Left colon (tissue), 2 donors: Measurements from ENCODE around the gene PPP1R13B. TPM values are rescaled to one million over a fixed set of nuclear protein-coding genes. Genes with fewer than 3 reads are reported as not detected.

Experiments used
- ATAC-seq: fragments of 200-7000 bp; cut with Tn5 transposase; one replicate; pipeline ENCODE4 v1.9.1; 2020; ENCODE audit warnings: mild to moderate bottlenecking, moderate library complexity
- DNase-seq, 2 donors: peaks; one replicate each; pipeline ENCODE4 v3.0.0-alpha.2; 2020
- intact Hi-C, 2 donors: fragments of 100-400 bp; cut with DNase I in 1 of 2; cut with micrococcal nuclease in 1 of 2; formaldehyde crosslinking; loops; one replicate each; pipeline versions ENCODE4 v1.11.2 to v1.14.0; 2022; cut with DNase I, micrococcal nuclease
- total RNA-seq, 2 donors: library from RNA; stranded (reverse); fragmentation: NEBNext Ultra II Directional; extraction: Animal tissue kit (Norgen Biotek cat#: 25700); gene quantifications; one replicate each; pipeline ENCODE4 v1.2.1, GENCODE V29; 2021
- donor health status: DM: no; HTN: no; CAD: no.
- donor health status: DM: yes; HTN: yes; CAD: no.

PPP1R13B gene
- total RNA-seq, 2 donors from 2014 or later: 52.9 to 67.2 TPM

DNA sequence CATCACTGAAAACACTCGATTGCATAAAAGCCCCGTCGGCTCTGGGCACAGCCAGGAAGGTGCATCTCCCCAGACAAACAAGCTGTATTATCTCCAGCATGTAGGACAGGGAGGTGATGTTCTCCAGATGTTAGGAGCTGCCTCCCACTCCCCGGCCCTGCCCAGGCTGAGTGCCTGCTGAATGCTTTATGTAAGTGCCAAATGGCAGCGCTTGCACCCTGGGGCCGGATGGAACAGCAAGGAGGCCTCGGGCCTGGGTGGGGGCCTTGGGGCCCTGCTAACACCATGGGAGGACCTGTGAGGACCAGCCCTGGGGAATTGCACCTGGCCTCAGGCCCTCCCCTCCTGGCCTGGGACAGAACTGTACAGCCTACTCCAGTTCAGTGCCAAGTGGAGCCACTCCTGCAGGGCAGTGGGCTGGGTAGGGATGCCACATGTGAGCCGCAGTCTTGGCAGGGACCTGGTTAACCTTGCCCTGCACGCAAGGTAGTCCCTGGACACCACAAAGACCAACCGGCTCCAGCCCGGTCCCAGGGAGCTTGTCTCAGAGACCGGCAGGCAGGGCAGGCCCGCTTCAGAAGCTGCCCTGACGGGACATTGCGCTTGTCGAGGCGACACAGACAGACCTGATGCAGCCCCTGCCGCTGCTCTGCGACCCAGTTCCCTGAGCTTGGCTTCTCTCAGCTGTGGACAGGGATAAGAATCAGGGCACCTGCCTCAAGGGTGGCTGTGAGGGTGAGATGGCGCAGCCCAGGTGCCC lies 35.3 kb upstream of the PPP1R13B start:
- intact Hi-C loops: no loop called here
- DNase-seq: peak in 1 of 2 donors; percentile 41
- no peak for ATAC-seq

DNA sequence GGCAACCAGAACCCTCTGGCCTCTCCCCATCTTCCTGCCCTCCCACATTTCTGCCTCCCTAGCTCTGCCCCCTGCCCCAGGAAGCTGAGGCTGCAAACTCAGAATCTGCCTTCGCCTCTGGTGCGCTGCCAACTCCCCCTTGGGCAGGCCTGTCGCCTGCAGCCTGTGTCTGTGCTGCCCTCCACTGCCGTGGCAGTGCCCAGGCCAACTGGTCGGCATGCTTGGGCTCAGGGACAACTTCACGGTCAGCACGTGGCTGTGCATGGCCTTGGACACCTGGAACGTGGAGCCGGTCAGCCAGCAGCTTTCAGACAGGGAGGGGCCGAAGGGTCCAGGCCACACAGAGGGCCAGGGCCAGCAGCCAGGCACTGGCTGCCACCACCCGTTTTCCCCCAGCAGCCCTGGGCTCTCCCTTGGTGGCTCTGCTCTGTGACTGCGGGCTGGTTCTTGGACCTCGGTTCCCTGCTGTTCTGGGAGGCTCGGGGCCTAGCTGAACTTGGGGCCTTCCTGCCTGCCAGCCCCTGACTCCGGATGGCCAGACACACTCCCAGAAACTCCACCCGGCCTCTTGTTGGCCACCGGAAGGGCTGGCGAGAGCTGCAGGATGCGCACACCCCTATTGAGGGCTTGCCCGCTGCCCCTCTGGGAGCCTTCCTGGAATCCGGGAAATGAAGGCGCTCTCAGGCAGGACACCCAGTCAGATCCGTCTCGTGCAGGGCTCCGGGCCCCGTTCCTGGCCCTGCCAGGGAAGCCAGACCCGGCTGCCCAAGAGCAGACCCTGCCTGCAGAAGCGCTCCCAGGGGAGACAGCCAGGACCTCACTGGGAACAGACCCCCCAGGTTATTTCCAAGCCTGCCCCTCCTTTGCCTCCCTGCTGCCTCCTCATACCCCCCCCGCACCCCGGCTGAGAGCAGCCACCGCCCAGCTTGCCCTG lies 34.2 kb upstream of the PPP1R13B start:
- intact Hi-C loops: no loop called here
- ATAC-seq (no peak), DNase-seq (no peak)

DNA sequence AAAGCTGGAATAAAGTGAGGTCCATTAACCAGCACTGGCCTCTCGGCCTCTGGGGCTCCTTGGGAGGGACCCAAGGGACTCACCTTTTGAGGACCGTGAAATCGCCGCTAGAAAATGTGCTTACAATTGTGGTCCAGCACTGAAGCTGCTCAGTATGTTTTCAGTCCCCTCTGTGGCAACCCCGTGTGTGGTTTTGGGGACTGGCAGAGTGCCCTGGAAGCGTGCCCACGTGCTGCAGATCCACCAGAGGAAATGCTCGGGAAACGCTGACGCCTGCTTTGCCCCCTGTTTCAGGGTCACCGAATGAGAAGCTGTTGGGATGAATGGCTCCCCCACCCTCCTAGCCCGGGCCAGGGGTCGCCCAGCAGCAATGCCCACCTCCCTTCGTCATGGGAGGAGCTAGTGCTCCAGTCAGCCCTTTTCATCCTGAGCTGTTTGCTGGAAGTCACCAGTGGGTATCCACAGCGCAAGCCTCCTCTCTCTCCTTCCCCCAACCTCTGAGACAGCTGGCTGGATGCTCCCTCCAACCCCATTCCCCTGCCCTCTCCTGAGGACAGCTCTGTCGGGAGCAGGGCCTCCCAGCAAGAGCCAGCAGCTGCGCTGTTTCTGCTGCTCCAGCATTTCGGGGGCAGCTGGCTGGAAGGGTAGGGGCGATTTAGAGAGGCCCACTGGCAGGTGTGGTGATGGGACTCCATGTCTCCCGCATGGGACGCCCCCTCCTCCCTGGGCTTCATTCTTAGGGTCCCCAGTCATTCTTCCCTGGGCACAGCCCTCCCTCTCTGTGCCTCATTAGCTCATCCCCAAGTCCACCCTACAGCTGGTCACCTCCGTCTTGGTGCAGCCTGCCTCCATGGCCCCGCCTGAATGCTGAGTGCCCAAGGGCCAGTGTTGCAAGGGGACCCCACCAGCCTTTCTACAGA lies 33.2 kb upstream of the PPP1R13B start:
- intact Hi-C loops: no loop called here
- DNase-seq: peak; percentile 72
- ATAC-seq: peak; percentile 20

DNA sequence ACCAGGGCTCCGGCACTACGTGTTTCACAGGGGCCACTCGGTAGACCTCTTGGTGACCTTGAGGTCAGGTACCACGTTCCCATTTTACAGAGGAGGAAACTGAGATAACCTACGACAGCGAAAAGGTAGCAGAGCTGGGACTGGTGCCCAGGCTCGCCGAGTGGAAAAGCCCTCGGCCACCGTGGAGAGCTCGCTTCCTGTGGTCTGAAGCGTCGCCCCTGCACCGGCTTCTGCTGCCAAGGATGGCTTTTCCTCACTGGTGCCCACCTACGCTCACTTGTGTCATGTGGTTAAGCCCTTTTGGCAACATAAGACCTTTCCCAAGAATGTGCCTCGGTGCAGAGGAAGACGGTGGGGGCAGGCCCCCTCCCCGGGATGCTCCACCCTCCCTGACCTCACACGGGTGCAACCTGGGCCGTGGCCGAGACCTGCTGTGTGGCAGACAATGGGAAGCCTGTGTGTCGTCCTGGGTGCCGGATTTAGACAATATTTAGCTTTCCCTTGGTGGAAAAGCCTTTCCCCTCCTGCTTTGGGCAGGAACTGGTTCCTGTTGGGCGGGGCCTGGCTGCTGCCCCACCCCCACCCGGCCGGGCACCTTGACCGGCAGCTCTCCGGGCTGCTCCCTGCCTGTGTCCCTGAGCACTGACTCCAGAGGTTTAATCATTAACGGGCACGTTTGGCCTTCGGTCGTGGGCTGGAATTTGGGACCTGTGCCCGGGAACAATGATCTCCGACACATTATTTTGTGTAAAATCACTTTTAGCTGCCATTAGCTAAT lies 32.4 kb upstream of the PPP1R13B start:
- ATAC-seq (peak; percentile 89), DNase-seq (peak; percentile 81 to 86)
- intact Hi-C loops: no loop called here

DNA sequence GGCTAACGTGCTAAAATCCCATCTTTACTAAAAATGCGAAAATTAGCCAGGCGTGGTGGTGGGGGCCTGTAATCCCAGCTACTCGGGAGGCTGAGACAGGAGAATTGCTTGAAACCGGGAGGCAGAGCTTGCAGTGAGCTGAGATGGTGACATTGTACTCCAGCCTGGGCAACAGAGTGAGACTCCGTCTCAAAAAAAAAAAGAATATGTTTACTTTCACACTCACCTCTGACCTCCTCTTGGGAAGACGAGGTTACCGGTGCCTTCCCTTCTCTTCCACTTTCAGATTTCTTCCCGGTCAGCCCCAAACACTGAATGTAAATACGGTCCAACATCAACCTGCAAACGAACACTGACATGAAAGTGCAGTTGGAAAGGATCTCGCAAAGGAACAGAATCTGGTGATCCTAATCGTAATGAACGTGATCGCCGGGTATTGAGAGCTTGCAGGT lies 31.8 kb upstream of the PPP1R13B start:
- DNase-seq (no peak), ATAC-seq (peak; percentile 36)
- intact Hi-C loops: no loop called here

DNA sequence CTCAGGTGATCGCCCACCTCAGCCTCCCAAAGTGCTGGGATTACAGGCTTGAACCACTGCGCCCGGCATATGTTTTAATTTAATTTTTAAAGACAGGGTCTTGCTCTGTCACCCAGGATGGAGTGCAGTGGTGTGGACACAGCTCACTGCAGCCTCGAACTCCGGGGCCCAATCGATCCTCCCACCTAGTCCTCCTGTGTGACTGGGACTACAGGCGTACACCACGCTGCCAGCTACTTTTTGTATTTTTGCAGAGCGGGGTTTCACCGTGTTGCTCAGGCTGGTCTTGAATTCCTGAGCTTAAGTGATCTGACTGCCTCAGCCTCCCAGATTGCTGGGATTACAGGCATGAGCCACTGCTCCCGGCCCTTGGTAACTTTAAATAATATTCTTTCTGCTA lies 30.8 kb upstream of the PPP1R13B start:
- DNase-seq (no peak), ATAC-seq (no peak)
- intact Hi-C loops: no loop called here

DNA sequence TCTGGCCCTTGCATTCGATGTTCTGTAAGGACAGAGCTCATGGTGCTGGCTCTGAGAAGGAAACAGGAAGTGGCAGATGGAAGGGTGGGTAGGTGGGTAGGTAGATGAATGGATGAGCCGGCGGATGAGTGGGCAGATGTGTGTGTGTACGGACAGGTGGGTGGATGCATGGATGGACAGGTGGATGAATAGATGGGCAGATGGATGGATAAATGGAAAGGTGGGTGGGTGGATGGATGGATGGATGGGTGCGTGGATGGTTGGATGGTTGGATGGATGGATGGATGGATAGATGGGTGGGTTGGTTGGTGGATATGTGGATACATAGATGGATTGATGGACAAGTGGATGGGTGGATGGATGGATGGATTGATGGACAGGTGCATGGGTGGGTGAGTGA lies 27.6 kb upstream of the PPP1R13B start:
- intact Hi-C loops: no loop called here
- DNase-seq: no peak
- ATAC-seq: no peak

DNA sequence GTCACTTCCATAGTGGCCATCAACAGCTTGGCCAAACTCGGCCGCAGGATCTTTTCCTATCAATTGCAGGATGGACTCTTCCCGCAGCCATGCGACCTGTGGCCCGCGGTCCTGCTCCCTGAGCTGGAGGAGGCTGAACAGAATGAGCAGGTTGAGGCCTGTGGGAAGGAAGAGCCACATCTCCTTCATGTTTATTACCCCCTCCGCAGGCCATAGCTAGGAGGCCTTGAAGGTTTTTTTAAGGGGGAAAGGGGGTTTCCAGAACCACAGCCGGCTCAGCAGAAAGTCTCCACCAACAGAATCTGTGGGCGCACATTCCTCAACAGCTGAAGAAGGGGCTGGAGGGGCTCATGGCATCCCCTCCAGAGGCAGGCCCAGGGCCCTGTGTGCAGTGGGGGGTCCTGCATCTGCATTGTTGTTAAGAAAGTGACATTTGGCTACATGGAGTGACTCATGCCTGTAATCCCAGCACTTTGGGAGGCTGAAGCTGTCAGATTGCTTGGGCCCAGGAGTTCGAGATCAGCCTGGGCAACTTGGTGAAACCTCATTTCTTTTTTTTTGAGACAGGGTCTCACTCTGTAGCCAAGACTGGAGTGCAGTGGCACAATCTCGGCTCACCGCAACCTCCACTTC lies 25.2 kb upstream of the PPP1R13B start:
- intact Hi-C loops: no loop called here
- DNase-seq (no peak), ATAC-seq (peak; percentile 21)

DNA sequence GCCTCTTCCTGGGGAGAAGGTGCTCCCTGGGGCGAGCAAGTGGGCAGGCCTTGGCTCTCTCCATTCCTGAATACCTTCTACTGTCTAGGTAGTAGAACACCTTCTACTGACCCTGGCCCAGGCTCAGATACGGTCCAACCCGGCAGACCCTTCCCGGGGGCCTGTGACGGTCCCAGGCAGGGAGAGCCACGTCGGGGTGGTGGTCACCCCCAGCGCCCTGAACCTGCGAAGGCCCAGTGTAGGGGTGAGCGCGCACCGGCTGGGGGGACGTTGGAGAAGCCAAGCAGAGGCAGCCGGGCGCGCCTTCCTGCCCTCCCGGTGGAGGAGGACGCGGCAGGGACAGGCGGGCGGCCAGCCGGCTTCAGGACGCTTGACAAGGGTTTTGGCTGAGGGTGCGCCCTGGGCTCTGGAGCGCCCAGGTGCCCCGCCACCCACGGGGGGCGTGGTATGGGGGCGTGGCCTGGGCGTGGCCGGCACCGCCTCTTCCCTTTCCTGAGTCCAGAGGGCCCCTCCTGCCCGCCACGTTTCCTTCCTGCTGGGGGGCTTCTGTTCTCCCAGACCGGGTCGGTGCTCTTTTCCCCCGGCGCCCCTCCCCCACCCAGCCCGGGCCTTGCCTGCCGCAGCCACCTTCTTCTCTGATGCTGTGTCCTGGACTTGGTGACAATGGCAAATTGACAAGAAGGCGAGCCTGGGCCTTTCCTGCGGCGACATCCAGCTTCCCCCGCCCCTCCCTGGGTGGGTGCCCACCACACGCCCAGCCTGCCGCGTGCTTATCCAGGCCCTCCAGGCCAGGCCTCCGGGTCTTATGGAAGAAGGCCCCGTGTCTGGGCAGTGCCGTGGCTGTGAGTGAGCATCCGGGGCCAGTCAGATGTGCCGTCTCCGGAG lies 24.5 kb upstream of the PPP1R13B start:
- intact Hi-C loops: no loop called here
- peak; percentile 95 for ATAC-seq
- peak; percentile 84 to 89 for DNase-seq

DNA sequence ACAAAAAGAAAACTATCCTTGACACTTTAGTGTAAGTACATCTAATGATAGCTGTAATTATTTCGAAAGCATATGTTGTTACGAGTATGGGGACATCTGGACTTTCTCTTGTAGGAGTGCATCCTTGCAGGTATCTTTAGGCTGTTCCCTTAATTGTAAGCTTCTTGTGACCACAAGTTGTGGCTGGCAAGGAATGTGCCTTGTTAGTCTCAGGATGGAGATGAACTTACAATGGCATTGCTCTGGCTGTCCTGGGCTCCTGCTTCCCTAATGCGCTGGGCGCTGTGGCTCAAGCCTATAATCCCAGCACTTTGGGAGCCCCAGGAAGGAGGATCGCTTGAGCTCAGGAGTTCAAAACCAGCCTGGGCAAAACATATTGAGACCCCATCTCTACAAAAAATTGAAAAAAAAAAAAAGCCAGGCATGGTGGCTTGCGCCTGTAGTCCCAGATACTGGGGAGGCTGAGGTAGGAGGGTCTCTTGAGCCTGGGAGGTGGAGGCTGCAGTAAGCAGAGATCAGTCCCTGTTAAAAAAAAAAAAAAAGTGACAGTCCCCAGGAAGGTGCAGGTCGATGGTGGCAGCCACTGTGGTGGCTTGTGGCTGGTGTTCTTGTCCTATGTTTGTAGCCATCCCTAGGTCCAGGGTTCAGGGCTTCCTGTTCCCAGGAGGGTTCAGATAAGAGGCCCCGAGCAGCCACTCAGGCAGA lies 23.7 kb upstream of the PPP1R13B start:
- ATAC-seq (no peak), DNase-seq (no peak)

DNA sequence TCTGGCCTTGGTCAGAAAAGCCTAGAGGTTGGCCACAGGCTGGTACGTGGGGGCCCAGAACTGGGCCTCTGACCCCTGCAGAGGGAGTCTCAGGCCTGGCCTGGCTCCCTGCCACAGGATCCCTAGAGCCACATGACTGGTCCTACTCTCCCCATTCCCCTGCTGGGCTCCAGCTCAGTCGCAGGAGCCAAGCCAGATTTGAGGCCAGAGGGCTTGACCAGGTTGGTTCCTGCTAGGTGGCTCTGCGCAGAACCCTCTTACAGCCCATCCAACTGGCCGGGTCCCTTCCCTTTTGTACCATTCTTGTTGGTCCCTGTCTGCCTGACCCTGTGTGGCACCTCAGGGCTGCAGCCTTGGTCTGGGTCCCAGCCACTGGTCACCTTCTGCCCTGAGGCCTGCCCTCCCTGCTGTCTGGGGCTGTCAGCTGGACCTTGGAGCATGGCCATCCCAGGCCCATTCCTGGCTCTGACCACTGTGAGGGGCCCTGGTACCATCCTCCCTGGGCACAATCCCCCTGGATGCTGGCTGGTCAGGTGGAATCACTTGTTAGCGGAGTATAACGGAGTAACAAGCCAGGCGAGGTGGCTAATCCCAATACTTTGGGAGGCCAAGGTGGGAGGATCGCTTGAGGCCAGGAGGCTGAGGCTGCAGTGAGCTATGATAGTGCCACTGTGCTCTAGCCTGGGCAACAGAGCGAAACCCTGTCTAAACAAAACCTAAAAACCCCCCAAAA lies 22.9 kb upstream of the PPP1R13B start:
- DNase-seq: no peak
- no peak for ATAC-seq
- intact Hi-C loops: no loop called here

More for the DNA sequence above, 23.7 kb upstream of the PPP1R13B start:
- intact Hi-C loops: no loop called here

DNA sequence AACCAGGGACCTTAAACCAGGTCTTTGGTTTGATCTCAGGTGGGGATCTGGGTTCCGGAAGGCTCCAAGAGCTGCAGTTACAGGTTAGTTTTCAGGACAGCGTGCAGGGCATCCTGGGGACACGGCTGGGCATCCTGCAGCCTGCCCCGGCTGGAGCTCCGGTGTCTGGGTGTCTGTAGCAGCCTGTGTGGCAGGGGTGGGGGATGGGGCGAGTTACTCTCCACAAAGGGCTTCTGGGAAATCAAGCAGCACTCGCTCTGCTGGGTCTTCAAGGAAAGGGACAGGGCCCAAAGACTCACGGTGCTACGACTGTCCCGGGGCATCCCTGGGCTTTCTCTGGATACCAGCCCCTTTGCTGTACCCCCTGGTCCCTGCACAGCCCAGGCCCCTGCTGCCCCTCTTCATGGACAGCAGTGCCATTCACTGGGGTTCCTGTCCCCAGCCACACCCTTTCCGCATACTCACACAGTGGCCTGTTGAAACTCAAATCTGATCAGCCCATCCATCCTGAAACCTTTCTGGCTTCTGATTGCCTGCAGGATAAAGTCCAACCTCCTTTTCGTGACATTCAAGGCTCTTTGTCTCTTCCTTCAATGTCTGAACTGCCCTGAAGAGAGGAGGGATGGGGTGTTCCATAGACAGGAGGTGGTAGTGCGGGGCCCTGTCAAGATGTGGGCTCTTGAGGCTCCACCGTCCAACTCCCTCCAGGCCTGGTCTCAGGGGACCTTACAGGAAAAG lies 22.2 kb upstream of the PPP1R13B start:
- no peak for DNase-seq

DNA sequence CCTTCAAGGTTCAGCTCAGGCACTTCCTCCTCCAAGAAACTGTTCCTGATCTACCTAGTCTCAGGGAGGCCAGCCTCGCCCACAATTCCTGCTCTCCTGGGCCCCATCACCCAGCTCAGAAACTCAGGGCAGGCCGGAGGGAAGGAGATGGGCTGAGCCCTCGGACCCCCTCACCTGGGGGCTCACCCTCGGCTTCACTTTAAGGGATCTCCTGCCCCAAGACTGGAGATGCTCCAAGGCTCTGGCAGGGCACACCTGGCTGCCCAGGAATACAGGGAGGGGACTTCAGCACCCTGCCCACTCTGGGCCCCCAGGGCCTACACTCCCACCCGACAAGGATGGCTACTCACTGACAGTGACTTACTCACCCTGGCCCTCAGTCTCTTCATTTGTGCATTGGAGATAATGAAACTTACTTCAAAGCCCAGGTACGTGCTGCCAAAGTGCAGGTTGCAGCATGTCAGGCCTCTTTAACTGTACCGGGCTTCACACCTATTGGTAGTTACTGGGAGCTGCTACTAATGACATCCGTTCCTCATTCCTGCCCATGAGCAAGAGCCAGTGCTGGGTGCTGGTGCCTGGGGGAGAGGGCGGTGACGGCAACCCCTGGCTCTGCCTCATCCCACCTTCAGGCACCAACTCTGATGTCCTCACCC lies 21.0 kb upstream of the PPP1R13B start:
- intact Hi-C loops: no loop called here
- ATAC-seq: no peak
- no peak for DNase-seq

More for the DNA sequence above, 22.2 kb upstream of the PPP1R13B start:
- no peak for ATAC-seq
- intact Hi-C loops: no loop called here

DNA sequence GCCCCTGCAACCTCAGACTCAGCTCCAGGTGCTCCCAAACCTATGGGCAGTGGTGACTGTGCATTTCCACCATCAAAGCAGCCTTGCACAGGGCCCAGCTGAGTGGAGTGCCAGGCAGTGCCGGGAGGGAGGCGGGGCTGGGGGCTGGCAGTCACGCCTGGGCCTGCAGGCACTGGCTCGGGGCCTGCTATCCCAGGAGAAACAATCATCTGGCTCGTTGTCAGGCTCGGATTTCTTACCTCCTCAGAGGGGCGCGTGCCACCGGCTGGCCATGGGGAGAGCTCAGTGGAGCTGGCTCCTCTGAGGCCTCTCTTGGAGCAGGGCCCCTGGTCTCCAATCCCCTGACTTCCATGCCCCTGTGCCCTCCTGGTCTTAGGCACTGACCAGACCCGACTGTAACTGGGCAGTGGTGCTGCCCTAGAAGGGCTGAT lies 20.2 kb upstream of the PPP1R13B start:
- intact Hi-C loops: no loop called here
- ATAC-seq (no peak), DNase-seq (no peak)
